HFFc6 (cell line): ENCODE measurements around the gene HLF. TPM values are rescaled to one million over a fixed set of nuclear protein-coding genes. Genes with fewer than 3 reads are reported as not detected.

ENCODE experiments used
- DNase-seq: peaks from one replicate; pipeline ENCODE4 v3.0.0-alpha.2; 2018
- H3K27ac Mint-ChIP-seq: 2 replicates; pipeline ENCODE4 v1.8.0; 2020; ENCODE audit warnings: mild to moderate bottlenecking, mixed read lengths
- H3K27me3 Mint-ChIP-seq: 2 replicates; pipeline ENCODE4 v1.8.0; 2021; ENCODE audit warnings: mild to moderate bottlenecking, moderate library complexity, mixed read lengths; ENCODE audit not compliant: insufficient read depth
- H3K36me3 Mint-ChIP-seq: 2 replicates; pipeline ENCODE4 v1.8.0; 2021; ENCODE audit warnings: low read depth, mixed read lengths
- H3K4me1 Mint-ChIP-seq: 2 replicates; pipeline ENCODE4 v1.8.0; 2020; ENCODE audit warnings: low read depth, mixed read lengths
- H3K4me3 Mint-ChIP-seq: 2 replicates; pipeline ENCODE4 v1.8.0; 2020; ENCODE audit warnings: mild to moderate bottlenecking, moderate library complexity, mixed read lengths
- H3K9me3 Mint-ChIP-seq: 2 replicates; pipeline ENCODE4 v1.8.0; 2020; ENCODE audit warnings: mild to moderate bottlenecking, mixed read lengths
- CTCF ChIP-seq: fragments of 200-600 bp; sonication (generic); IDR thresholded peaks from 2 replicates; pipeline ENCODE4 v1.5.0; 2021; ENCODE audit warnings: antibody characterized with exemption, mild to moderate bottlenecking
- total RNA-seq, 6 experiments: library from RNA; stranded (reverse); fragmentation: NEBNext Ultra II Directional; extraction: Animal tissue kit (Norgen Biotek cat#: 25700); gene quantifications; 2 replicates in 1 of 6; 3 replicates in 5 of 6; pipeline ENCODE4 v1.2.3, GENCODE V29; 2021

Gene HLF
- total RNA-seq, 6 experiments from 2014 or later, result not detected

- Mint-ChIP-seq H3K9me3 (no peaks in the 10 kb centered on the region), H3K36me3 (no peaks in the 10 kb centered on the region), H3K27me3 (peaks cover 4% of the 10 kb centered on the region), H3K27ac (no peak overlapping the region), H3K4me3 (no peak overlapping the region), H3K4me1 (peaks cover 13% of the 10 kb centered on the region)
- DNase-seq, result no peak
- no peak for TF ChIP-seq CTCF
These were observed 86.1 kb downstream of the HLF start for GRCh38 chr17:55350825-55351205.

GRCh38 chr17:55351226-55351625 is 86.5 kb downstream of the HLF start:
- peaks cover 13% of the 10 kb centered on the region for H3K4me1 Mint-ChIP-seq
- no peaks in the 10 kb centered on the region for H3K36me3 Mint-ChIP-seq
- TF ChIP-seq CTCF, result no peak

GRCh38 chr17:55354010-55354409 is 89.2 kb downstream of the HLF start:
- TF ChIP-seq CTCF, result no peak
- Mint-ChIP-seq H3K27ac (no peak overlapping the region), H3K36me3 (no peaks in the 10 kb centered on the region), H3K27me3 (peaks cover 7% of the 10 kb centered on the region), H3K4me1 (no peaks in the 10 kb centered on the region), H3K4me3 (no peak overlapping the region), H3K9me3 (no peaks in the 10 kb centered on the region)
- no peak for DNase-seq

More at GRCh38 chr17:55351226-55351625, 86.5 kb downstream of the HLF start:
- no peak overlapping the region for H3K4me3 Mint-ChIP-seq
- H3K27me3 Mint-ChIP-seq, result peaks cover 7% of the 10 kb centered on the region
- DNase-seq, result no peak
- no peaks in the 10 kb centered on the region for H3K9me3 Mint-ChIP-seq
- H3K27ac Mint-ChIP-seq, result no peak overlapping the region

GRCh38 chr17:55354941-55355340 is 90.2 kb downstream of the HLF start:
- H3K4me1 Mint-ChIP-seq, result no peaks in the 10 kb centered on the region
- no peaks in the 10 kb centered on the region for H3K36me3 Mint-ChIP-seq
- no peak overlapping the region for H3K4me3 Mint-ChIP-seq
- H3K9me3 Mint-ChIP-seq, result no peaks in the 10 kb centered on the region
- DNase-seq, result no peak
- H3K27me3 Mint-ChIP-seq, result peaks cover 6% of the 10 kb centered on the region
- H3K27ac Mint-ChIP-seq, result no peak overlapping the region
- no peak for TF ChIP-seq CTCF

- H3K4me3 Mint-ChIP-seq, result no peak overlapping the region
- H3K4me1 Mint-ChIP-seq, result no peaks in the 10 kb centered on the region
- no peak overlapping the region for H3K27ac Mint-ChIP-seq
- TF ChIP-seq CTCF, result peak; percentile 90
- no peaks in the 10 kb centered on the region for H3K9me3 Mint-ChIP-seq
- H3K36me3 Mint-ChIP-seq, result no peaks in the 10 kb centered on the region
- peak; percentile 64 for DNase-seq
- peaks cover 7% of the 10 kb centered on the region for H3K27me3 Mint-ChIP-seq
These were observed 91.9 kb downstream of the HLF start for GRCh38 chr17:55356434-55357328.
